Large intestine (tissue), 3 donors: ENCODE data around the gene TP63. TPM values are rescaled to one million over a fixed set of nuclear protein-coding genes. Genes with fewer than 3 reads are reported as not detected.

Experiments
- DNase-seq, 2 donors: peaks; one replicate each; pipeline versions ENCODE4 v3.0.0 to v3.0.0-alpha.2; 2013
- H3K27ac ChIP-seq: one replicate; pipeline ENCODE4 v1.5.1; 2013; ENCODE audit warnings: low read length
- H3K27me3 ChIP-seq: 2 replicates; pipeline ENCODE4 v1.6.1; 2013; ENCODE audit warnings: low read length; ENCODE audit not compliant: control insufficient read depth, insufficient read depth
- H3K36me3 ChIP-seq: 2 replicates; pipeline ENCODE4 v1.6.1; 2013; ENCODE audit warnings: low read length; ENCODE audit not compliant: control insufficient read depth, insufficient read depth
- H3K4me1 ChIP-seq: one replicate; pipeline ENCODE4 v1.6.1; 2013; ENCODE audit warnings: low read length; ENCODE audit not compliant: control insufficient read depth, insufficient read depth
- H3K4me3 ChIP-seq: one replicate; pipeline ENCODE4 v1.5.1; 2013; ENCODE audit warnings: low read length
- H3K9me3 ChIP-seq: one replicate; pipeline ENCODE4 v1.6.1; 2013; ENCODE audit warnings: mild to moderate bottlenecking, low read depth, low read length, moderate library complexity; ENCODE audit not compliant: control insufficient read depth
- WGBS: methylation state at CpG from one replicate; pipeline ENCODE4 v1.1.5; 2013; ENCODE audit warnings: low lambda C conversion rate; ENCODE audit not compliant: insufficient coverage; 5-methylcytosine and 5-hydroxymethylcytosine counted together
- polyA plus RNA-seq: library from polyadenylated mRNA; unstranded; fragments of 120-200 nt; gene quantifications from one replicate; pipeline ENCODE4 v1.2.1, GENCODE V29; 2013

TP63 gene
- polyA plus RNA-seq, 1 donor: 0.07 TPM

- Histone ChIP-seq H3K4me3 (no peak overlapping the region), H3K9me3 (no peaks in the 10 kb centered on the region), H3K36me3 (no peaks in the 10 kb centered on the region), H3K4me1 (no peaks in the 10 kb centered on the region), H3K27me3 (no peaks in the 10 kb centered on the region), H3K27ac (no peak overlapping the region)
- no peak for DNase-seq
- 91% methylated on average over 5 of the region's 11 CpGs for WGBS
These were observed 175.2 kb downstream of the TP63 start for GRCh38 chr3:189806171-189806951.

GRCh38 chr3:189808246-189809007 is 177.2 kb downstream of the TP63 start:
- Histone ChIP-seq H3K4me1 (no peaks in the 10 kb centered on the region), H3K36me3 (no peaks in the 10 kb centered on the region), H3K9me3 (no peaks in the 10 kb centered on the region), H3K27me3 (no peaks in the 10 kb centered on the region), H3K4me3 (no peak overlapping the region), H3K27ac (no peak overlapping the region)
- WGBS: 83% methylated on average over 3 of the region's 29 CpGs
- DNase-seq: no peak

GRCh38 chr3:189809583-189809982 is 178.4 kb downstream of the TP63 start:
- H3K27ac ChIP-seq: no peak overlapping the region
- no peak overlapping the region for H3K4me3 ChIP-seq
- no peak for DNase-seq
- H3K27me3 ChIP-seq: no peaks in the 10 kb centered on the region
- H3K36me3 ChIP-seq: no peaks in the 10 kb centered on the region
- WGBS: no CpG with 5 or more reads among the region's 1 CpG
- no peaks in the 10 kb centered on the region for H3K9me3 ChIP-seq
- H3K4me1 ChIP-seq: no peaks in the 10 kb centered on the region

GRCh38 chr3:189812806-189813465 is 181.7 kb downstream of the TP63 start:
- Histone ChIP-seq H3K4me1 (no peaks in the 10 kb centered on the region), H3K4me3 (no peak overlapping the region), H3K9me3 (no peaks in the 10 kb centered on the region), H3K36me3 (no peaks in the 10 kb centered on the region), H3K27ac (no peak overlapping the region), H3K27me3 (no peaks in the 10 kb centered on the region)
- WGBS: 100% methylated on average over 1 of the region's 5 CpGs
- no peak for DNase-seq

GRCh38 chr3:189813647-189814240 is 182.6 kb downstream of the TP63 start:
- DNase-seq: no peak
- Histone ChIP-seq H3K9me3 (no peaks in the 10 kb centered on the region), H3K36me3 (no peaks in the 10 kb centered on the region), H3K4me1 (no peaks in the 10 kb centered on the region), H3K27me3 (no peaks in the 10 kb centered on the region), H3K27ac (no peak overlapping the region), H3K4me3 (no peak overlapping the region)
- WGBS: 80% methylated on average over 1 of the region's 10 CpGs

- no peaks in the 10 kb centered on the region for H3K4me1 ChIP-seq
- H3K9me3 ChIP-seq: no peaks in the 10 kb centered on the region
- no peaks in the 10 kb centered on the region for H3K27me3 ChIP-seq
- H3K4me3 ChIP-seq: no peak overlapping the region
- DNase-seq: no peak
- no peak overlapping the region for H3K27ac ChIP-seq
- H3K36me3 ChIP-seq: no peaks in the 10 kb centered on the region
- 100% methylated on average over 1 of the region's 2 CpGs for WGBS
These were observed 189.2 kb downstream of the TP63 start for GRCh38 chr3:189820365-189820720.

- Histone ChIP-seq H3K4me1 (no peaks in the 10 kb centered on the region), H3K9me3 (no peaks in the 10 kb centered on the region), H3K4me3 (no peak overlapping the region), H3K36me3 (no peaks in the 10 kb centered on the region), H3K27me3 (no peaks in the 10 kb centered on the region), H3K27ac (no peak overlapping the region)
- WGBS: 60% methylated on average over 3 of the region's 4 CpGs
- DNase-seq: no peak
These were observed 190.1 kb downstream of the TP63 start for GRCh38 chr3:189821262-189821661.

GRCh38 chr3:189822726-189823125 is 191.5 kb downstream of the TP63 start:
- DNase-seq: no peak

GRCh38 chr3:189824629-189825312 is 193.6 kb downstream of the TP63 start:
- H3K4me3 ChIP-seq: no peak overlapping the region
- 100% methylated on average over 1 of the region's 5 CpGs for WGBS
- DNase-seq: no peak

More at GRCh38 chr3:189822726-189823125, 191.5 kb downstream of the TP63 start:
- Histone ChIP-seq H3K4me1 (no peaks in the 10 kb centered on the region), H3K9me3 (no peaks in the 10 kb centered on the region), H3K4me3 (no peak overlapping the region), H3K27ac (no peak overlapping the region), H3K36me3 (no peaks in the 10 kb centered on the region), H3K27me3 (no peaks in the 10 kb centered on the region)
- WGBS: 90% methylated on average over 2 of the region's 3 CpGs

GRCh38 chr3:189826566-189826965 is 195.4 kb downstream of the TP63 start:
- Histone ChIP-seq H3K9me3 (no peaks in the 10 kb centered on the region), H3K36me3 (no peaks in the 10 kb centered on the region), H3K4me1 (no peaks in the 10 kb centered on the region), H3K27me3 (no peaks in the 10 kb centered on the region), H3K27ac (no peak overlapping the region), H3K4me3 (no peak overlapping the region)
- no CpG with 5 or more reads among the region's 3 CpGs for WGBS
- DNase-seq: no peak

More at GRCh38 chr3:189824629-189825312, 193.6 kb downstream of the TP63 start:
- H3K36me3 ChIP-seq: no peaks in the 10 kb centered on the region
- H3K9me3 ChIP-seq: no peaks in the 10 kb centered on the region
- H3K27me3 ChIP-seq: no peaks in the 10 kb centered on the region
- no peaks in the 10 kb centered on the region for H3K4me1 ChIP-seq
- no peak overlapping the region for H3K27ac ChIP-seq
